Loucy (cell line): ENCODE data around the gene SEMA3D.

Source experiments
- EZH2phosphoT487 ChIP-seq: fragments of 200-600 bp; IDR thresholded peaks from 2 replicates; pipeline ENCODE4 v1.6.1; 2018; ENCODE audit warnings: antibody characterized with exemption, mild to moderate bottlenecking, moderate library complexity, borderline replicate concordance
- TF ChIP-seq, protein P1 (sequence below): fragments of 200-600 bp; sonication (generic); conservative IDR thresholded peaks from 2 replicates; pipeline ENCODE4 v1.5.1; 2014; ENCODE audit warnings: mild to moderate bottlenecking, antibody characterized with exemption, low read length

DNA sequence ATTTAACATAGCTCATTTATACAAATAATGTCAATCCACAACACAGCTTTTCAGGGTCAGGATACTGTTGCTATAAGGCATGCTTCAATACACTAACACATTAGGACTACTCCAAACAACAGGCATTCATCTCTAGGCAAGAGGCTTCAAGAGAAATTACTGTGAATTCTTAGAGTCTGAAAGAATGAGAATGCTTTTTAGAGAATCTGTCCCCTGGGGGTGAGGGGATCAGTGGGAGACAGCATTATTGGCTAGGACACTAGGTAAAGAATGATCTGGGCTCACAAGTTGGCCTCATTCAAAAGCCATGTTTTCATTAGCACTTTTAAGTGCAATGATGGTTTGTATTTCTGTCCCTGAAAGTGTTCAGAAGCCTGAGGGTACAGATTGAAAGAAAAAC lies 132.6 kb downstream of the SEMA3D start:
- TF ChIP-seq, protein P1, sequence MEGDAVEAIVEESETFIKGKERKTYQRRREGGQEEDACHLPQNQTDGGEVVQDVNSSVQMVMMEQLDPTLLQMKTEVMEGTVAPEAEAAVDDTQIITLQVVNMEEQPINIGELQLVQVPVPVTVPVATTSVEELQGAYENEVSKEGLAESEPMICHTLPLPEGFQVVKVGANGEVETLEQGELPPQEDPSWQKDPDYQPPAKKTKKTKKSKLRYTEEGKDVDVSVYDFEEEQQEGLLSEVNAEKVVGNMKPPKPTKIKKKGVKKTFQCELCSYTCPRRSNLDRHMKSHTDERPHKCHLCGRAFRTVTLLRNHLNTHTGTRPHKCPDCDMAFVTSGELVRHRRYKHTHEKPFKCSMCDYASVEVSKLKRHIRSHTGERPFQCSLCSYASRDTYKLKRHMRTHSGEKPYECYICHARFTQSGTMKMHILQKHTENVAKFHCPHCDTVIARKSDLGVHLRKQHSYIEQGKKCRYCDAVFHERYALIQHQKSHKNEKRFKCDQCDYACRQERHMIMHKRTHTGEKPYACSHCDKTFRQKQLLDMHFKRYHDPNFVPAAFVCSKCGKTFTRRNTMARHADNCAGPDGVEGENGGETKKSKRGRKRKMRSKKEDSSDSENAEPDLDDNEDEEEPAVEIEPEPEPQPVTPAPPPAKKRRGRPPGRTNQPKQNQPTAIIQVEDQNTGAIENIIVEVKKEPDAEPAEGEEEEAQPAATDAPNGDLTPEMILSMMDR, result no peak
- TF ChIP-seq EZH2phosphoT487, result no peak
